A549 (cell line): ENCODE results near the gene KLF16. TPM values are rescaled to one million over a fixed set of nuclear protein-coding genes. Genes with fewer than 3 reads are reported as not detected.

Experiments used
- ATAC-seq, 2 experiments: fragments of 200-7000 bp in 1 of 2; fragments of >200 bp in 1 of 2; cut with Nextera tagmentation in 1 of 2; cut with Tn5 transposase in 1 of 2; 3 replicates each; pipeline versions ENCODE4 v1.8.0 to v1.9.1; 2018 to 2020; ENCODE audit warnings: mild to moderate bottlenecking in 1 of 2, moderate library complexity in 1 of 2
- CTCF ChIA-PET: fragments of 300-600 bp; sonication (Branson Sonifier 250); formaldehyde crosslinking; extraction: SDS; loops from one replicate; lab custom pipeline; 2021; ENCODE audit warnings: antibody characterized with exemption, inconsistent platforms; lab: Yijun Ruan, JAX
- POLR2A ChIA-PET: fragments of 350-600 bp; formaldehyde crosslinking; extraction: SDS; loops from one replicate; lab custom pipeline; 2021; ENCODE audit warnings: antibody characterized with exemption, inconsistent platforms; lab: Yijun Ruan, JAX
- DNase-seq, 2 experiments: peaks; one replicate each; pipeline versions ENCODE4 v3.0.0 to v3.0.0-alpha.2; 2011 to 2016; ENCODE audit warnings: low read depth in 1 of 2, low spot score in 1 of 2
- FAIRE-seq: peaks from 2 replicates; lab custom pipeline; 2011; peaks lifted over from hg19 to GRCh38; lab: Jason Lieb, UNC
- H3K27ac ChIP-seq, 2 experiments: fragments of >200 bp; sonication (Bioruptor Twin); formaldehyde crosslinking; 3 replicates each; pipeline ENCODE4 v1.5.1; 2016 to 2017
- H3K4me1 ChIP-seq: fragments of >200 bp; sonication (Bioruptor Twin); formaldehyde crosslinking; 3 replicates; pipeline ENCODE4 v1.6.1; 2016
- H3K4me2 ChIP-seq: fragments of >200 bp; sonication (Bioruptor Twin); formaldehyde crosslinking; 3 replicates; pipeline ENCODE4 v1.6.1; 2016
- H3K4me3 ChIP-seq: fragments of >200 bp; sonication (Bioruptor Twin); formaldehyde crosslinking; 3 replicates; pipeline ENCODE4 v1.5.1; 2016
- H3K9me3 ChIP-seq: fragments of >200 bp; sonication (Bioruptor Twin); formaldehyde crosslinking; 3 replicates; pipeline ENCODE4 v1.6.1; 2016
- BCL3 ChIP-seq: fragments of >200 bp; sonication (Bioruptor Twin); formaldehyde crosslinking; IDR thresholded peaks from 3 replicates; pipeline ENCODE4 v1.6.1; 2016
- CHD4 ChIP-seq: fragments of 200-600 bp; sonication (generic); IDR thresholded peaks from 2 replicates; pipeline ENCODE4 v1.6.1; 2016; ENCODE audit warnings: antibody characterized with exemption, mild to moderate bottlenecking, borderline replicate concordance
- EHMT2 ChIP-seq: fragments of 200-600 bp; sonication (generic); IDR thresholded peaks from 2 replicates; pipeline ENCODE4 v1.6.1; 2016; ENCODE audit warnings: antibody characterized with exemption, low read depth, mild to moderate bottlenecking, moderate library complexity
- ELK1 ChIP-seq: fragments of 150-350 bp; IDR thresholded peaks from 2 replicates; pipeline ENCODE4 v1.6.1; 2014; ENCODE audit warnings: low read depth, mild to moderate bottlenecking, low read length
- FOSB ChIP-seq: fragments of 250-450 bp; sonication (Bioruptor Pico); IDR thresholded peaks from 2 replicates; pipeline ENCODE4 v1.5.0; 2020; ENCODE audit warnings: mild to moderate bottlenecking, moderate library complexity
- FOSL2 ChIP-seq, 2 experiments: fragments of 450-650 bp in 1 of 2; fragments of >200 bp in 1 of 2; sonication (Bioruptor Twin) in 1 of 2; formaldehyde crosslinking; IDR thresholded peaks; 2 replicates each; pipeline versions ENCODE4 v1.5.0 to v1.6.1; 2016 to 2020; ENCODE audit warnings: mild to moderate bottlenecking in 1 of 2, moderate library complexity in 1 of 2
- HEYL ChIP-seq: fragments of 250-450 bp; sonication (Bioruptor Pico); IDR thresholded peaks from 2 replicates; pipeline ENCODE4 v1.8.0; 2021; ENCODE audit warnings: mild to moderate bottlenecking, moderate library complexity
- HOXB5 ChIP-seq: fragments of 250-450 bp; sonication (Bioruptor Pico); IDR thresholded peaks from 2 replicates; pipeline ENCODE4 v1.5.0; 2020; ENCODE audit warnings: mild to moderate bottlenecking, moderate library complexity
- KDM5A ChIP-seq: fragments of 200-600 bp; sonication (generic); IDR thresholded peaks from 2 replicates; pipeline ENCODE4 v1.6.1; 2016; ENCODE audit warnings: antibody characterized with exemption, mild to moderate bottlenecking
- MYC ChIP-seq: IDR thresholded peaks from 2 replicates; pipeline ENCODE4 v1.6.1; 2012; ENCODE audit warnings: mild to moderate bottlenecking, inconsistent platforms, low read length, improper control_type of control experiment, borderline replicate concordance
- NPAS2 ChIP-seq: fragments of 250-450 bp; sonication (Bioruptor Pico); IDR thresholded peaks from 2 replicates; pipeline ENCODE4 v1.8.0; 2022; ENCODE audit warnings: mild to moderate bottlenecking, moderate library complexity, borderline replicate concordance
- PBX3 ChIP-seq: IDR thresholded peaks from 2 replicates; pipeline ENCODE4 v1.6.1; 2012
- RAD21 ChIP-seq, 2 experiments: fragments of >200 bp in 1 of 2; sonication (Bioruptor Twin) in 1 of 2; formaldehyde crosslinking in 1 of 2; IDR thresholded peaks in 1 of 2; conservative IDR thresholded peaks in 1 of 2; 2 replicates in 1 of 2; 3 replicates in 1 of 2; pipeline ENCODE4 v1.6.1; 2012 to 2018; ENCODE audit warnings: inconsistent platforms in 1 of 2
- RCOR1 ChIP-seq: fragments of 150-350 bp; IDR thresholded peaks from 2 replicates; pipeline ENCODE4 v1.6.1; 2014; ENCODE audit warnings: antibody characterized with exemption, low read length, low read depth
- SREBF2 ChIP-seq: fragments of 450-650 bp; IDR thresholded peaks from 2 replicates; pipeline ENCODE4 v1.6.1; 2014; ENCODE audit warnings: mild to moderate bottlenecking, moderate library complexity
- TFCP2L1 ChIP-seq: fragments of 250-450 bp; sonication (Bioruptor Pico); IDR thresholded peaks from 2 replicates; pipeline ENCODE4 v1.5.0; 2021; ENCODE audit warnings: mild to moderate bottlenecking
- ZC3H11A ChIP-seq: fragments of 450-650 bp; IDR thresholded peaks from 2 replicates; pipeline ENCODE4 v1.6.1; 2014; ENCODE audit warnings: antibody characterized with exemption, mild to moderate bottlenecking
- ZFP36 ChIP-seq: fragments of 450-650 bp; IDR thresholded peaks from 2 replicates; pipeline ENCODE4 v1.6.1; 2014; ENCODE audit warnings: borderline replicate concordance; ENCODE audit not compliant: partially characterized antibody
- WGBS: methylation state at CpG from one replicate; pipeline ENCODE4 v1.1.6; 2017; ENCODE audit errors: missing lambda C conversion rate; 5-methylcytosine and 5-hydroxymethylcytosine counted together
- polyA plus RNA-seq, 4 experiments: library from polyadenylated mRNA; depleted of rRNA in 3 of 4; stranded (reverse); fragments of >200 nt; fragmentation: RNase III in 1 of 4; extraction: RNeasy Plus Mini Kit Qiagen cat#74134 plus additional on column Dnase treatment in 1 of 4; gene quantifications; 2 replicates in 3 of 4; 3 replicates in 1 of 4; pipeline ENCODE4 v1.2.3, GENCODE V29; 2011 to 2017
- TF ChIP-seq, protein P1 (sequence below): fragments of 450-650 bp; IDR thresholded peaks from 2 replicates; pipeline ENCODE4 v1.6.1; 2014; ENCODE audit warnings: antibody characterized with exemption
- TF ChIP-seq, protein P2 (sequence below): fragments of >200 bp; sonication (Bioruptor Twin); formaldehyde crosslinking; IDR thresholded peaks from 2 replicates; pipeline ENCODE4 v1.6.1; 2016
- TF ChIP-seq, protein P3 (sequence below): IDR thresholded peaks from 2 replicates; pipeline ENCODE4 v1.6.1; 2012
- TF ChIP-seq, protein P4 (sequence below): fragments of 250-450 bp; sonication (Bioruptor Pico); IDR thresholded peaks from 2 replicates; pipeline ENCODE4 v1.5.0; 2021; ENCODE audit warnings: mild to moderate bottlenecking, moderate library complexity, borderline replicate concordance

KLF16 gene
- polyA plus RNA-seq, 2 of the 4 experiments (the other 2 are of a cell fraction): 5.8 to 25.7 TPM

GRCh38 chr19:1854542-1855039 lies 8.8 kb downstream of the KLF16 start:
- CTCF ChIA-PET: interaction anchor here (0.8 to 7.4 kb wide), 4 partner anchors 10 to 27 kb away, joined by 4 to 60 read pairs (median 6); no protein-coding TSS in a partner anchor
- Histone ChIP-seq H3K4me3 (peak overlapping the region; percentile 30; the same call in 2 of the 3 replicates), H3K4me1 (peaks cover 71% of the 10 kb centered on the region), H3K4me2 (peak overlapping the region; percentile 99), H3K9me3 (no peaks in the 10 kb centered on the region), H3K27ac (peak overlapping the region; percentile 85 to 100)
- DNase-seq (no peak), FAIRE-seq (no peak), ATAC-seq (no peak)
- WGBS: 53% methylated on average over 15 of the region's 37 CpGs
- POLR2A ChIA-PET: interaction anchor here (0.6 to 1.0 kb wide), 4 partner anchors 11 to 610 kb away, joined by 3 to 4 read pairs (median 4); no protein-coding TSS in a partner anchor
- TF ChIP-seq KDM5A: no peak
- TF ChIP-seq ZFP36: no peak
- no peak for TF ChIP-seq CHD4
- no peak for TF ChIP-seq FOSB (CRISPR knock-in tag)
- TF ChIP-seq, protein P1, sequence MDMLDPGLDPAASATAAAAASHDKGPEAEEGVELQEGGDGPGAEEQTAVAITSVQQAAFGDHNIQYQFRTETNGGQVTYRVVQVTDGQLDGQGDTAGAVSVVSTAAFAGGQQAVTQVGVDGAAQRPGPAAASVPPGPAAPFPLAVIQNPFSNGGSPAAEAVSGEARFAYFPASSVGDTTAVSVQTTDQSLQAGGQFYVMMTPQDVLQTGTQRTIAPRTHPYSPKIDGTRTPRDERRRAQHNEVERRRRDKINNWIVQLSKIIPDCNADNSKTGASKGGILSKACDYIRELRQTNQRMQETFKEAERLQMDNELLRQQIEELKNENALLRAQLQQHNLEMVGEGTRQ: no peak
- TF ChIP-seq SREBF2: no peak

DNA sequence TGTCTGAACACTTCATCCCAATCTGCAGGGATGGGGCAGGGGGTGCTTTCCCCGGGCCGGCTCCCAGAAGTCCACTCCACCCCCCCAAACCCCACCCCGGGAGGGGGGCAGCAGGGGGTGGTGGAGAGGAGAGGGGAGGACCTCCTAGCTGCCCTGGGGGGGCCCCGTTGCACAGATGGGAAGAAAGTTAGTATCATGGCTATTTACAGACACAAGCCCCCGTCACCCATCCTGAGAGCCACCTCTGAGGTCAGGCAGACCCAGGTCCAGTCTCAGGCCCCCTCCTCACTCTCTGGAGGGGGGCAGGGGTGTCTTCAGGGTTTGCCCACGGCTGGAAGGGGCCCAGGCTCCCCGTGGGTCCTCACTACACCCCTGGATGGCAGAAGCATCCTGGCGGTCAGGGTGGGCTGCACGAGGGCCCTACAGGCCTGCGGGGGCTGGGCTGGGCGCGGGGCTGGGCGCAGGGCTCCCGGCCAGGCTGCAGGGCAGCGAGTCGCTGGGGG lies 9.3 kb downstream of the KLF16 start:
- Histone ChIP-seq H3K9me3 (no peaks in the 10 kb centered on the region), H3K4me1 (peaks cover 66% of the 10 kb centered on the region), H3K27ac (peak overlapping the region; percentile 68 to 100), H3K4me2 (peak overlapping the region; percentile 99), H3K4me3 (no peak overlapping the region)
- ChIA-PET POLR2A (no interaction called here), CTCF (interaction anchor here (0.8 to 7.4 kb wide), 7 partner anchors 10 to 28 kb away, joined by 4 to 60 read pairs (median 5); no protein-coding TSS in a partner anchor)
- WGBS: 60% methylated on average over 2 of the region's 16 CpGs
- ATAC-seq: no peak
- FAIRE-seq: no peak
- TF ChIP-seq RCOR1 (no peak), HEYL (CRISPR knock-in tag) (no peak), ELK1 (no peak), MYC (no peak), FOSL2 (IDR thresholded peaks at IDR 0.05) (no peak), FOSL2 (CRISPR knock-in tag; IDR thresholded peaks at IDR 0.05) (no peak), RAD21 (conservative IDR thresholded peaks at IDR 0.05 in 1 of 2, IDR thresholded peaks at IDR 0.05 in 1 of 2) (no peak), NPAS2 (no peak), TFCP2L1 (CRISPR knock-in tag) (no peak), ZC3H11A (no peak), HOXB5 (no peak), BCL3 (no peak), EHMT2 (no peak), PBX3 (no peak)
- TF ChIP-seq, protein P2, sequence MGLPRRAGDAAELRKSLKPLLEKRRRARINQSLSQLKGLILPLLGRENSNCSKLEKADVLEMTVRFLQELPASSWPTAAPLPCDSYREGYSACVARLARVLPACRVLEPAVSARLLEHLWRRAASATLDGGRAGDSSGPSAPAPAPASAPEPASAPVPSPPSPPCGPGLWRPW: no peak
- TF ChIP-seq, protein P3, sequence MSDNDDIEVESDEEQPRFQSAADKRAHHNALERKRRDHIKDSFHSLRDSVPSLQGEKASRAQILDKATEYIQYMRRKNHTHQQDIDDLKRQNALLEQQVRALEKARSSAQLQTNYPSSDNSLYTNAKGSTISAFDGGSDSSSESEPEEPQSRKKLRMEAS: no peak
- TF ChIP-seq, protein P4, sequence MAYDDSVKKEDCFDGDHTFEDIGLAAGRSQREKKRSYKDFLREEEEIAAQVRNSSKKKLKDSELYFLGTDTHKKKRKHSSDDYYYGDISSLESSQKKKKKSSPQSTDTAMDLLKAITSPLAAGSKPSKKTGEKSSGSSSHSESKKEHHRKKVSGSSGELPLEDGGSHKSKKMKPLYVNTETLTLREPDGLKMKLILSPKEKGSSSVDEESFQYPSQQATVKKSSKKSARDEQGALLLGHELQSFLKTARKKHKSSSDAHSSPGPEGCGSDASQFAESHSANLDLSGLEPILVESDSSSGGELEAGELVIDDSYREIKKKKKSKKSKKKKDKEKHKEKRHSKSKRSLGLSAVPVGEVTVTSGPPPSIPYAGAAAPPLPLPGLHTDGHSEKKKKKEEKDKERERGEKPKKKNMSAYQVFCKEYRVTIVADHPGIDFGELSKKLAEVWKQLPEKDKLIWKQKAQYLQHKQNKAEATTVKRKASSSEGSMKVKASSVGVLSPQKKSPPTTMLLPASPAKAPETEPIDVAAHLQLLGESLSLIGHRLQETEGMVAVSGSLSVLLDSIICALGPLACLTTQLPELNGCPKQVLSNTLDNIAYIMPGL (CRISPR knock-in tag): no peak
- no peak for DNase-seq
